ENCODE data around the gene NRN1L. TPM values are rescaled to one million over a fixed set of nuclear protein-coding genes. Genes with fewer than 3 reads are reported as not detected.

Gene NRN1L
- total RNA-seq, 2 donors from 2014 or later = not detected

DNA sequence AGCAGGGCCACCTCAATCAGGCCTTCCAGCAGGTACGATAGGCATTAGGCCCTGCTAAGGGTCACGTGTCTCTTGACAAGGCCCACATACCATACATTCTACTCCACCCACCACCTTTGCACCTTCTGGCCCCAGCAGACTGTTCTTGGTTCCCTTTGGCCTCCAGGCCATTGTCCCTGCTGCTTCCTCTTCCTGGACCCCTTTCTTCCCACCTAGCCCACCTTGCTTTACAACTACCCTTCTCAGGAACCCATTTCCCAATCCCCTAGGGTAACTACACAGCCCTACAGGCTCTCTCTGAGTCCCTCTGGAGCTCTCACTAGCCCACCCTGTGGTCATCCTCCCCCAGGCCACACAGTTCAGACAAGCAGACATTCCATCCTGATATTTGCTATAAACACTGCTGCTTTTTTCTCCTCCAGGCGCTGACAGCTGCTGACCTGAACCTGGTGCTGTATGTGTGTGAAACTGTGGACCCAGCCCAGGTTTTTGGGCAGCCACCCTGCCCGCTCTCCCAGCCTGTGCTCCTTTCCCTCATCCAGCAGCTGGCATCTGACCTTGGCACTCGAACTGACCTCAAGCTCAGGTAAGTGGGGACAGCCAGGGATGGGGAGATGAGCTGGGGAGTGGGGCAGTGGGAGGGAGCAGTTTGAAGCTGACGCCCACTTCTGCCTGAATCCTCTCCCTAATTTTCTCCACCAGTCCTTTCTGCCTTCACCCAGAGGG is 1.4 kb upstream of the NRN1L start:
- TF ChIP-seq, protein P1, sequence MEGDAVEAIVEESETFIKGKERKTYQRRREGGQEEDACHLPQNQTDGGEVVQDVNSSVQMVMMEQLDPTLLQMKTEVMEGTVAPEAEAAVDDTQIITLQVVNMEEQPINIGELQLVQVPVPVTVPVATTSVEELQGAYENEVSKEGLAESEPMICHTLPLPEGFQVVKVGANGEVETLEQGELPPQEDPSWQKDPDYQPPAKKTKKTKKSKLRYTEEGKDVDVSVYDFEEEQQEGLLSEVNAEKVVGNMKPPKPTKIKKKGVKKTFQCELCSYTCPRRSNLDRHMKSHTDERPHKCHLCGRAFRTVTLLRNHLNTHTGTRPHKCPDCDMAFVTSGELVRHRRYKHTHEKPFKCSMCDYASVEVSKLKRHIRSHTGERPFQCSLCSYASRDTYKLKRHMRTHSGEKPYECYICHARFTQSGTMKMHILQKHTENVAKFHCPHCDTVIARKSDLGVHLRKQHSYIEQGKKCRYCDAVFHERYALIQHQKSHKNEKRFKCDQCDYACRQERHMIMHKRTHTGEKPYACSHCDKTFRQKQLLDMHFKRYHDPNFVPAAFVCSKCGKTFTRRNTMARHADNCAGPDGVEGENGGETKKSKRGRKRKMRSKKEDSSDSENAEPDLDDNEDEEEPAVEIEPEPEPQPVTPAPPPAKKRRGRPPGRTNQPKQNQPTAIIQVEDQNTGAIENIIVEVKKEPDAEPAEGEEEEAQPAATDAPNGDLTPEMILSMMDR (IDR thresholded peaks at IDR 0.05) = no peak
- Histone ChIP-seq H3K9me3 (no peaks in the 10 kb centered on the region), H3K27ac (no peak overlapping the region), H3K4me1 (ENCODE audit: control insufficient read depth in 1 of 2, low read depth in 2 of 2) (peaks cover 4 to 17% of the 10 kb centered on the region in 2 donors), H3K4me3 (no peak overlapping the region), H3K27me3 (replicated peaks; ENCODE audit: insufficient read depth) (no peaks in the 10 kb centered on the region), H3K36me3 (peaks cover 44% of the 10 kb centered on the region)
- ATAC-seq (ENCODE audit: insufficient number of reproducible peaks, low FRiP score, low read depth) (peak; percentile 38), DNase-seq (ENCODE audit: low spot score) (no peak)

GRCh38 chr16:67883872-67884261 is 818 bp upstream of the NRN1L start:
- no peak for DNase-seq (ENCODE audit: low spot score)
- Histone ChIP-seq H3K4me3 (no peak overlapping the region), H3K27ac (peak overlapping the region; percentile 45 to 56), H3K27me3 (replicated peaks; ENCODE audit: insufficient read depth) (no peaks in the 10 kb centered on the region), H3K9me3 (no peaks in the 10 kb centered on the region), H3K36me3 (peaks cover 39% of the 10 kb centered on the region), H3K4me1 (ENCODE audit: control insufficient read depth in 1 of 2, low read depth in 2 of 2) (peaks cover 4 to 17% of the 10 kb centered on the region in 2 donors)
- ATAC-seq (ENCODE audit: insufficient number of reproducible peaks, low FRiP score, low read depth) = no peak
- TF ChIP-seq, protein P1 (IDR thresholded peaks at IDR 0.05) = peak; percentile 89

DNA sequence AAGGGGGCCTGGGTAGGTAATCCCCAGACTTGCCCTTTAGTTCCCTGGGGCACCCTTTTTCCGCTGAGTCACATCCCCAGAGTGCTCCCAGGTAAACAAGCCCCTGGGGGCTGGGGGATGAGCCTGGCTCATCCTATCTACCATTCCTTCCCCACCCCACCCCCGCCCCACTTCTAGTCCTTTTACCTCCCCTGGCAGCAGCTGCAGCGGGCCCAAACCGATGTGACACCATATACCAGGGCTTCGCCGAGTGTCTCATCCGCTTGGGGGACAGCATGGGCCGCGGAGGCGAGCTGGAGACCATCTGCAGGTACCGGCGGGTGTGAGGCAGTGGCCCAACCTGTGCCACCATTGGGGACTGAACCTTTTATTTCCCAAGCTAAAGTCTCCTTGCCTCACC is 860 bp downstream of the NRN1L start:
- TF ChIP-seq, protein P1 (IDR thresholded peaks at IDR 0.05) = no peak
- Histone ChIP-seq H3K27ac (peak overlapping the region; percentile 45 to 69), H3K36me3 (peaks cover 23% of the 10 kb centered on the region), H3K4me3 (no peak overlapping the region), H3K4me1 (ENCODE audit: control insufficient read depth in 1 of 2, low read depth in 2 of 2) (peaks cover 4 to 17% of the 10 kb centered on the region in 2 donors), H3K9me3 (no peaks in the 10 kb centered on the region), H3K27me3 (replicated peaks; ENCODE audit: insufficient read depth) (no peaks in the 10 kb centered on the region)
- DNase-seq (ENCODE audit: low spot score) (no peak), ATAC-seq (ENCODE audit: insufficient number of reproducible peaks, low FRiP score, low read depth) (no peak)

- DNase-seq (ENCODE audit: low spot score) = no peak
- Histone ChIP-seq H3K4me3 (no peak overlapping the region), H3K36me3 (peaks cover 19% of the 10 kb centered on the region), H3K27ac (no peak overlapping the region), H3K4me1 (ENCODE audit: control insufficient read depth in 1 of 2, low read depth in 2 of 2) (peaks cover 4 to 17% of the 10 kb centered on the region in 2 donors), H3K27me3 (replicated peaks; ENCODE audit: insufficient read depth) (no peaks in the 10 kb centered on the region), H3K9me3 (no peaks in the 10 kb centered on the region)
- TF ChIP-seq, protein P1 (IDR thresholded peaks at IDR 0.05) = no peak
- no peak for ATAC-seq (ENCODE audit: insufficient number of reproducible peaks, low FRiP score, low read depth)
These were observed 1.3 kb downstream of the NRN1L start for GRCh38 chr16:67885976-67886375.

DNA sequence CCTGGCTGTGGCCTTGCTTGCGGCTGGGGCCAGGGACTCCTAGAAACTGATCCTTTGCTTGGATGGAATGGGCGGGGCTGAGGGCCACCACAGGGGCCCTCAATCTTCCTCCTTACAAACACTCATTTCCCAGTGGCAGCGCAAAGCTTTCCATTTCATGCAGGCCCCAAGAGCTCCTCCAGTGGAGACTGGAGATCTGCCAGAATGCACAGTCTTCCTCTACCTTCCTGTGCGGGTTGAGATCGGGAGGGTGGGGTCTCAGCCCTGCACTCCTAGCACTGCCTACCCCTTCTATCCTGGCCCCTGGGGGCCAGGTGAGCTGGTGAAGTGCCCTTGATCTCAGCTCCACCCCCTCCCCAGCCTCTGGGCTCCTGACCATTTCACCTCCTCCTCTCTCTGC is 1.7 kb downstream of the NRN1L start:
- H3K36me3 ChIP-seq = peaks cover 15% of the 10 kb centered on the region
- no peak overlapping the region for H3K27ac ChIP-seq
- H3K4me3 ChIP-seq = no peak overlapping the region
- H3K4me1 ChIP-seq (ENCODE audit: control insufficient read depth in 1 of 2, low read depth in 2 of 2) = peaks cover 4 to 17% of the 10 kb centered on the region in 2 donors
- DNase-seq (ENCODE audit: low spot score) = no peak
- no peaks in the 10 kb centered on the region for H3K9me3 ChIP-seq
- H3K27me3 ChIP-seq (replicated peaks; ENCODE audit: insufficient read depth) = no peaks in the 10 kb centered on the region
- TF ChIP-seq, protein P1 (IDR thresholded peaks at IDR 0.05) = no peak
- no peak for ATAC-seq (ENCODE audit: insufficient number of reproducible peaks, low FRiP score, low read depth)
